K562 (cell line): ENCODE results near the gene SS18L1. TPM values are rescaled to one million over a fixed set of nuclear protein-coding genes. Genes with fewer than 3 reads are reported as not detected.
A peak's percentile ranks its signal among the peaks of the same experiment; 100 is the strongest.

ENCODE experiments used
- ATAC-seq: fragments of 200-7000 bp; cut with Tn5 transposase; 3 replicates; pipeline ENCODE4 v1.9.1; 2020; ENCODE audit warnings: moderate library complexity
- BruUV-seq: library from RNA; stranded (reverse); fragments of 400-500 nt; replicated peaks from 2 replicates; lab custom pipeline; 2021; lab: Mats Ljungman, UMichigan
- CTCF ChIA-PET: fragments of 300-600 bp; formaldehyde crosslinking; extraction: SDS; loops from one replicate; lab custom pipeline; 2021; ENCODE audit warnings: low intra/inter-chr PET ratio; lab: Yijun Ruan, JAX
- POLR2A ChIA-PET: fragments of 300-600, 350-650 bp; sonication (Branson Sonifier 250); formaldehyde crosslinking; extraction: SDS; loops from one replicate; lab custom pipeline; 2021; ENCODE audit warnings: antibody characterized with exemption, inconsistent platforms; lab: Yijun Ruan, JAX
- DNase-seq, 4 experiments: peaks; one replicate each; pipeline versions ENCODE4 v3.0.0 to v3.0.0-alpha.2; 2011 to 2018; ENCODE audit warnings: low spot score in 3 of 4, mixed read lengths in 3 of 4; ENCODE audit errors: extremely low read depth in 1 of 4
- FAIRE-seq: peaks from 2 replicates; lab custom pipeline; 2011; peaks lifted over from hg19 to GRCh38; lab: Jason Lieb, UNC
- H2AFZ ChIP-seq: 2 replicates; pipeline ENCODE4 v1.6.0; 2011; ENCODE audit warnings: low read depth, low read length, control low read depth, inconsistent platforms
- H3K27ac ChIP-seq: fragments of 200-600 bp; 3 replicates; pipeline ENCODE4 v1.8.0; 2011; ENCODE audit warnings: low read depth, mild to moderate bottlenecking, control low read depth, inconsistent platforms, low read length, moderate library complexity, mixed read lengths; ENCODE audit errors: extremely low read depth
- H3K27me3 ChIP-seq, 2 experiments: fragments of 300-600 bp in 1 of 2; 2 replicates in 1 of 2; 3 replicates in 1 of 2; pipeline versions ENCODE4 v1.6.0 to v1.8.0; 2011; ENCODE audit warnings: inconsistent platforms in 2 of 2, low read length in 2 of 2, mild to moderate bottlenecking in 1 of 2, mixed read lengths in 1 of 2, moderate library complexity in 1 of 2; ENCODE audit not compliant: control insufficient read depth in 2 of 2, insufficient read depth in 2 of 2
- H3K36me3 ChIP-seq: fragments of 300-600 bp; 3 replicates; pipeline ENCODE4 v1.8.0; 2011; ENCODE audit warnings: mild to moderate bottlenecking, low read length, inconsistent platforms; ENCODE audit not compliant: control insufficient read depth, insufficient read depth
- H3K4me1 ChIP-seq, 2 experiments: fragments of 200-600 bp in 1 of 2; replicated peaks in 1 of 2; 2 replicates in 1 of 2; 3 replicates in 1 of 2; pipeline versions ENCODE4 v1.5.1 to v1.8.0; 2011; ENCODE audit warnings: inconsistent platforms in 2 of 2, low read length in 2 of 2, mild to moderate bottlenecking in 1 of 2, mixed read lengths in 1 of 2, moderate library complexity in 1 of 2; ENCODE audit not compliant: control insufficient read depth in 2 of 2, insufficient read depth in 2 of 2
- H3K4me2 ChIP-seq: 2 replicates; pipeline ENCODE4 v1.6.1; 2011; ENCODE audit warnings: low read length, control low read depth, inconsistent platforms, mixed read lengths; ENCODE audit not compliant: insufficient read depth
- H3K4me3 ChIP-seq: fragments of 200-600 bp; sonication (generic), shearing (Covaris generic); 2 replicates; pipeline ENCODE4 v1.5.1; 2016; ENCODE audit warnings: control low read depth, inconsistent platforms
- H3K79me2 ChIP-seq: fragments of 200-600 bp; 3 replicates; pipeline ENCODE4 v1.8.0; 2011; ENCODE audit warnings: low read length, inconsistent platforms; ENCODE audit not compliant: control insufficient read depth, insufficient read depth
- H3K9ac ChIP-seq, 2 experiments: 2 replicates each; pipeline versions ENCODE4 v1.6.0 to v1.6.1; 2011; ENCODE audit warnings: low read depth in 2 of 2, low read length in 2 of 2, control low read depth in 1 of 2, inconsistent platforms in 1 of 2, mild to moderate bottlenecking in 1 of 2, mixed read lengths in 1 of 2; ENCODE audit not compliant: insufficient read depth in 1 of 2
- H3K9me1 ChIP-seq: one replicate; pipeline ENCODE4 v1.6.0; 2011; ENCODE audit warnings: inconsistent platforms, mild to moderate bottlenecking, low read length, moderate library complexity; ENCODE audit not compliant: control insufficient read depth, insufficient read depth
- H3K9me3 ChIP-seq: replicated peaks from 2 replicates; pipeline ENCODE4 v1.5.1; 2011; ENCODE audit warnings: low read depth, low read length, inconsistent platforms; ENCODE audit not compliant: control insufficient read depth, insufficient read depth
- H4K20me1 ChIP-seq: replicated peaks from 2 replicates; pipeline ENCODE4 v1.6.1; 2011; ENCODE audit warnings: low read length, inconsistent platforms, mixed read lengths; ENCODE audit not compliant: control insufficient read depth, insufficient read depth
- ARNT ChIP-seq, 2 experiments: fragments of 450-650 bp; IDR thresholded peaks; 2 replicates each; pipeline ENCODE4 v1.6.1; 2016; ENCODE audit warnings: mild to moderate bottlenecking in 1 of 2
- CHD2 ChIP-seq: IDR thresholded peaks from 2 replicates; pipeline ENCODE4 v1.6.1; 2011; ENCODE audit warnings: low read depth, low read length
- EP300 ChIP-seq: IDR thresholded peaks from 2 replicates; pipeline ENCODE4 v1.6.1; 2012; ENCODE audit warnings: low read length, improper control_type of control experiment
- EP400 ChIP-seq: fragments of 450-650 bp; IDR thresholded peaks from 2 replicates; pipeline ENCODE4 v1.6.1; 2017; ENCODE audit warnings: antibody characterized with exemption, mild to moderate bottlenecking, moderate library complexity
- MAFF ChIP-seq: IDR thresholded peaks from 2 replicates; pipeline ENCODE4 v1.6.1; 2012; ENCODE audit warnings: low read length, improper control_type of control experiment
- MCM5 ChIP-seq: fragments of 450-650 bp; IDR thresholded peaks from 2 replicates; pipeline ENCODE4 v1.6.1; 2016; ENCODE audit warnings: low read depth
- RB1 ChIP-seq: fragments of 450-650 bp; IDR thresholded peaks from 2 replicates; pipeline ENCODE4 v1.6.1; 2017; ENCODE audit warnings: low read depth, mild to moderate bottlenecking
- RBM34 ChIP-seq: fragments of 200-400 bp; formaldehyde crosslinking; IDR thresholded peaks from 2 replicates; pipeline ENCODE4 v1.6.1; 2018; ENCODE audit warnings: low read length, borderline replicate concordance; ENCODE audit not compliant: insufficient read depth
- RBM39 ChIP-seq: fragments of 200-400 bp; formaldehyde crosslinking; optimal IDR thresholded peaks from 2 replicates; pipeline ENCODE3; 2018; ENCODE audit warnings: low read depth, low read length
- SMARCA4 ChIP-seq: fragments of 450-650 bp; IDR thresholded peaks from 2 replicates; pipeline ENCODE4 v1.6.1; 2016
- TCF7L2 ChIP-seq: fragments of 150-350 bp; IDR thresholded peaks from 2 replicates; pipeline ENCODE4 v1.6.1; 2016; ENCODE audit warnings: low read depth, mild to moderate bottlenecking, low read length, moderate library complexity
- TRIM24 ChIP-seq, 2 experiments: fragments of 450-650 bp; IDR thresholded peaks; 2 replicates each; pipeline ENCODE4 v1.6.1; 2016
- U2AF2 ChIP-seq: fragments of 200-400 bp; formaldehyde crosslinking; optimal IDR thresholded peaks from 2 replicates; pipeline ENCODE3; 2017; ENCODE audit warnings: low read depth, mild to moderate bottlenecking, low read length
- XRCC4 ChIP-seq: IDR thresholded peaks from one replicate; pipeline ENCODE4 v1.6.1; 2011; ENCODE audit not compliant: insufficient read depth, insufficient read length; ENCODE audit errors: extremely low read depth
- ZNF668 ChIP-seq: fragments of 250-450 bp; sonication (Bioruptor Pico); IDR thresholded peaks from 2 replicates; pipeline ENCODE4 v1.8.0; 2022; ENCODE audit warnings: mild to moderate bottlenecking, inconsistent platforms
- WGBS: fragments of 100-300 bp; shearing (Covaris generic); methylation state at CpG from one replicate; pipeline ENCODE4 v1.1.6; 2016; ENCODE audit warnings: low coverage, mixed read lengths; ENCODE audit not compliant: insufficient coverage; ENCODE audit errors: missing lambda C conversion rate; 5-methylcytosine and 5-hydroxymethylcytosine counted together
- in situ Hi-C: fragments of 300-500 bp; cut with MboI; formaldehyde crosslinking; loops from 4 replicates; pipeline ENCODE4 v1.15.0; 2018; ENCODE audit warnings: inconsistent platforms, mixed read lengths
- intact Hi-C: fragments of 100-400 bp; cut with micrococcal nuclease; formaldehyde crosslinking; loops from 2 replicates; pipeline ENCODE4 v1.14.2; 2022
- polyA plus RNA-seq, 8 experiments: library from polyadenylated mRNA; depleted of rRNA in 4 of 8; stranded (reverse) in 5 of 8; unstranded in 3 of 8; fragments of >200 nt; fragmentation: Nextera tagmentation in 2 of 8; fragmentation: Illumina TruSeq in 1 of 8; extraction: Ambion mirVana in 2 of 8; extraction: Trizol in 1 of 8; gene quantifications; 2 replicates each; pipeline versions ENCODE4 v1.2.1 to v1.2.3, GENCODE V29; 2011 to 2014; ENCODE audit warnings: inconsistent platforms in 1 of 8, missing spikeins in 1 of 8
- total RNA-seq, 7 experiments: library from RNA; depleted of rRNA in 6 of 7; stranded (reverse); fragments of >200 nt in 6 of 7; fragmentation: Illumina TruSeq in 2 of 7; extraction: Trizol in 2 of 7; gene quantifications; 2 replicates each; pipeline versions ENCODE4 v1.2.1 to v1.2.3, GENCODE V29; 2011 to 2021; ENCODE audit warnings: low replicate concordance in 1 of 7
- TF ChIP-seq, protein P1 (sequence below), 2 experiments: fragments of 450-650 bp in 1 of 2; sonication (generic) in 1 of 2; formaldehyde crosslinking in 1 of 2; IDR thresholded peaks in 1 of 2; conservative IDR thresholded peaks in 1 of 2; 2 replicates each; pipeline versions ENCODE4 v1.6.1 to v1.8.1; 2016 to 2023; ENCODE audit warnings: mild to moderate bottlenecking in 2 of 2, moderate library complexity in 2 of 2, inconsistent platforms in 1 of 2, missing genetic modification reagents in 1 of 2
- TF ChIP-seq, protein P2 (sequence below): sonication (generic); formaldehyde crosslinking; IDR thresholded peaks from 2 replicates; pipeline ENCODE4 v1.8.0; 2022; ENCODE audit warnings: missing genetic modification reagents, mild to moderate bottlenecking, moderate library complexity, borderline replicate concordance
- TF ChIP-seq, protein P3 (sequence below), 2 experiments: IDR thresholded peaks; 2 replicates each; pipeline ENCODE4 v1.6.1; 2011; ENCODE audit warnings: borderline replicate concordance in 1 of 2, control low read depth in 1 of 2, low read depth in 1 of 2, low read length in 1 of 2, mild to moderate bottlenecking in 1 of 2, mixed read lengths in 1 of 2, moderate library complexity in 1 of 2; ENCODE audit not compliant: insufficient read depth in 1 of 2, insufficient read length in 1 of 2, poor library complexity in 1 of 2, severe bottlenecking in 1 of 2; ENCODE audit errors: extremely low read depth in 1 of 2

SS18L1 gene
- total and polyA plus RNA-seq, 9 of the 15 experiments (the other 6 are each of a cell fraction or from before 2014, with no cell fraction given) = 2.7 to 28.3 (median 15.1) TPM

DNA sequence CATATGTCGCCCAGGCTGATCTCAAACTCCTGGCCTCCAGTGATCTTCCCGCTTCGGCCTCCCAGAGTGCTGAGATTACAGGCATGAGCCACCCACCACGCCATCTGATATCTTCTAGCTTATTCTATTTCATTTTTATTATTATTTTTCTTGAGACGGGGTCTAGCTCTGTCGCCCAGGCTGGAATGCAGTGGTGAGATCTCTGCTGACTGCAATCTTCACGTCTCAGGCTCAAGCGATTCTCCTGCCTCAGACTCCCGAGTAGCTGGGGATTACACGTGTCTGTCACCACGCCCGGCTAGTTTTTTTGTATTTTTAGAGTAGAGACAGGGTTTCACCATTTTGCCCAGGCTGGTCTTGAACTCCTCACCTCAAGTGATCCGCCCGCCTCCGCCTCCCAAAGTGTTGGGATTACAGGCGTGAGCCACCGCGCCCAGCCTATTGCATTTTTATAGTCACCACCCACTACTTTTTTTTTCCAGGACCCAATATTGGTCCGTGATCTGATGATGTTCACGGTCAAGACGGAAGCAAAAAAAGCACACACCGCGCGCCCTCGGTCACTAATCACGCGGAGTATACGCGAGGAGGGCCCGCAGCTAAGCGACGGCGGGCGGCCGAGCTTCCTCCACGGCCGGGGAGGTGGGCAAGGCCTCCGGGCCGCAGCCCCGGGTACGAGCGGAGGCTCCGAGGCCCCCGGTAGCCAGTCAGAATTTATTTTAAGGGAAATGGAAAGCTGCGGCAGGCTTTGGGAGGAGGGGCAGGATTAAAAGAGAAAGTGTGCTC lies 22.4 kb upstream of the SS18L1 start:
- Histone ChIP-seq H3K4me2 (peak overlapping the region; percentile 88), H3K27ac (peak overlapping the region; percentile 98), H3K9ac (peak overlapping the region; percentile 86 to 96), H2AFZ (peak overlapping the region; percentile 97), H4K20me1 (peaks cover 20% of the 10 kb centered on the region), H3K4me3 (peak overlapping the region; percentile 87), H3K9me3 (no peaks in the 10 kb centered on the region), H3K27me3 (peaks cover 12 to 26% of the 10 kb centered on the region in 2 experiments; a peak in 4 of 5 replicates), H3K4me1 (peaks cover 13 to 49% of the 10 kb centered on the region in 2 experiments; a peak in 4 of 5 replicates), H3K36me3 (peaks cover 30% of the 10 kb centered on the region), H3K9me1 (no peaks in the 10 kb centered on the region), H3K79me2 (peaks cover 33% of the 10 kb centered on the region)
- in situ Hi-C loops (no loop called here), intact Hi-C loops (loop anchor here (5.0 kb wide), 2 partner anchors 54 to 94 kb away; partner anchors contain the start of gene TAF4)
- DNase-seq (peak in 1 of 4 experiments; percentile 69), FAIRE-seq (peak; percentile 32), ATAC-seq (peak; percentile 25)
- 7% methylated on average over 44 of the region's 45 CpGs for WGBS
- CTCF ChIA-PET = no interaction called here
- POLR2A ChIA-PET = interaction anchor here (0.5 to 9.5 kb wide), 13 partner anchors 8 to 238 kb away, joined by 3 to 78 read pairs (median 4); partner anchors contain the start of genes MTG2, PSMA7, SS18L1 and TAF4
- no TSS peak for BruUV-seq
- TF ChIP-seq MAFF (no peak), CHD2 (no peak), XRCC4 (no peak), RB1 (no peak), TCF7L2 (no peak), U2AF2 (no peak), RBM39 (no peak), RBM34 (no peak), MCM5 (no peak), ZNF668 (no peak), EP300 (no peak), SMARCA4 (0 out of 2 replicates have a peak, but pooled peaks have one; percentile 53), TRIM24 (IDR thresholded peaks at IDR 0.05) (0 out of 4 replicates have a peak, but pooled peaks of 1 of the 2 experiments have one; percentile 35), ARNT (IDR thresholded peaks at IDR 0.05) (0 out of 4 replicates have a peak, but pooled peaks of 1 of the 2 experiments have one; percentile 38), EP400 (peak; percentile 62; the same call in 1 of the 2 replicates)
- TF ChIP-seq, protein P1, sequence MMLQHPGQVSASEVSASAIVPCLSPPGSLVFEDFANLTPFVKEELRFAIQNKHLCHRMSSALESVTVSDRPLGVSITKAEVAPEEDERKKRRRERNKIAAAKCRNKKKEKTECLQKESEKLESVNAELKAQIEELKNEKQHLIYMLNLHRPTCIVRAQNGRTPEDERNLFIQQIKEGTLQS (IDR thresholded peaks at IDR 0.05) = peak; percentile 22; the same call in 1 of the 2 replicates
- TF ChIP-seq, protein P1 (CRISPR knock-in tag; conservative IDR thresholded peaks at IDR 0.05) = no peak
- TF ChIP-seq, protein P2, sequence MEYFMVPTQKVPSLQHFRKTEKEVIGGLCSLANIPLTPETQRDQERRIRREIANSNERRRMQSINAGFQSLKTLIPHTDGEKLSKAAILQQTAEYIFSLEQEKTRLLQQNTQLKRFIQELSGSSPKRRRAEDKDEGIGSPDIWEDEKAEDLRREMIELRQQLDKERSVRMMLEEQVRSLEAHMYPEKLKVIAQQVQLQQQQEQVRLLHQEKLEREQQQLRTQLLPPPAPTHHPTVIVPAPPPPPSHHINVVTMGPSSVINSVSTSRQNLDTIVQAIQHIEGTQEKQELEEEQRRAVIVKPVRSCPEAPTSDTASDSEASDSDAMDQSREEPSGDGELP (CRISPR knock-in tag) = peak; percentile 44; the same call in 1 of the 2 replicates
- TF ChIP-seq, protein P3, sequence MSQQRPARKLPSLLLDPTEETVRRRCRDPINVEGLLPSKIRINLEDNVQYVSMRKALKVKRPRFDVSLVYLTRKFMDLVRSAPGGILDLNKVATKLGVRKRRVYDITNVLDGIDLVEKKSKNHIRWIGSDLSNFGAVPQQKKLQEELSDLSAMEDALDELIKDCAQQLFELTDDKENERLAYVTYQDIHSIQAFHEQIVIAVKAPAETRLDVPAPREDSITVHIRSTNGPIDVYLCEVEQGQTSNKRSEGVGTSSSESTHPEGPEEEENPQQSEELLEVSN (IDR thresholded peaks at IDR 0.05; ENCODE audit: borderline replicate concordance in 1 of 2, extremely low read depth in 1 of 2, insufficient read depth in 1 of 2, insufficient read length in 1 of 2, low read depth in 1 of 2, low read length in 1 of 2, poor library complexity in 1 of 2, severe bottlenecking in 1 of 2) = peak; percentile 29 to 53
